Germinal center (tissue), 1 donor: ENCODE results near the gene DOCK9.

Experiments
- DNase-seq: peaks from one replicate; pipeline ENCODE4 v3.0.0; 2012; ENCODE audit warnings: mixed read lengths, low spot score

The DOCK9 gene

GRCh38 chr13:98977568-98978265, at the start of gene DOCK9:
Gene DOCK9 (minus strand): TSS chr13:98978064. CDS start chr13:98977909, 155 bp downstream.
- DNase-seq = no peak

GRCh38 chr13:99027260-99027659, 49.4 kb upstream of the DOCK9 start:
- DNase-seq = no peak

GRCh38 chr13:99022941-99023340, 45.1 kb upstream of the DOCK9 start:
- no peak for DNase-seq

- DNase-seq = no peak
Measured at GRCh38 chr13:99018418-99019180, 40.7 kb upstream of the DOCK9 start.

- DNase-seq = no peak
Measured at GRCh38 chr13:99015606-99016490, 38.0 kb upstream of the DOCK9 start.

GRCh38 chr13:99014522-99014921, 36.7 kb upstream of the DOCK9 start:
- no peak for DNase-seq

GRCh38 chr13:99013951-99014350, 36.1 kb upstream of the DOCK9 start:
- no peak for DNase-seq

GRCh38 chr13:99012539-99012938, 34.7 kb upstream of the DOCK9 start:
- no peak for DNase-seq

GRCh38 chr13:99009987-99010551, 32.2 kb upstream of the DOCK9 start:
- DNase-seq = no peak

GRCh38 chr13:99008577-99008976, 30.7 kb upstream of the DOCK9 start:
- no peak for DNase-seq

- no peak for DNase-seq
Measured at GRCh38 chr13:99007414-99007986, 29.6 kb upstream of the DOCK9 start.

- no peak for DNase-seq
Measured at GRCh38 chr13:99005609-99006008, 27.7 kb upstream of the DOCK9 start.

- no peak for DNase-seq
Measured at GRCh38 chr13:99004978-99005377, 27.1 kb upstream of the DOCK9 start.

GRCh38 chr13:99003851-99004471, 26.1 kb upstream of the DOCK9 start:
- no peak for DNase-seq

- no peak for DNase-seq
Measured at GRCh38 chr13:99003186-99003585, 25.3 kb upstream of the DOCK9 start.

GRCh38 chr13:99002172-99002710, 24.4 kb upstream of the DOCK9 start:
- DNase-seq = no peak

GRCh38 chr13:99000137-99000536, 22.3 kb upstream of the DOCK9 start:
- DNase-seq = no peak

GRCh38 chr13:98999639-98999952, 21.7 kb upstream of the DOCK9 start:
- no peak for DNase-seq

- DNase-seq = no peak
Measured at GRCh38 chr13:98998831-98999638, 21.2 kb upstream of the DOCK9 start.
